GM21825 (cell line): ENCODE data around the gene CROCC2.

Experiments used
- ATAC-seq: cut with Tn5 transposase; IDR thresholded peaks from one replicate; pipeline ENCODE4 v1.9.1; 2021; ENCODE audit warnings: mild to moderate bottlenecking, moderate library complexity; ENCODE audit not compliant: unreplicated experiment

The CROCC2 gene

DNA sequence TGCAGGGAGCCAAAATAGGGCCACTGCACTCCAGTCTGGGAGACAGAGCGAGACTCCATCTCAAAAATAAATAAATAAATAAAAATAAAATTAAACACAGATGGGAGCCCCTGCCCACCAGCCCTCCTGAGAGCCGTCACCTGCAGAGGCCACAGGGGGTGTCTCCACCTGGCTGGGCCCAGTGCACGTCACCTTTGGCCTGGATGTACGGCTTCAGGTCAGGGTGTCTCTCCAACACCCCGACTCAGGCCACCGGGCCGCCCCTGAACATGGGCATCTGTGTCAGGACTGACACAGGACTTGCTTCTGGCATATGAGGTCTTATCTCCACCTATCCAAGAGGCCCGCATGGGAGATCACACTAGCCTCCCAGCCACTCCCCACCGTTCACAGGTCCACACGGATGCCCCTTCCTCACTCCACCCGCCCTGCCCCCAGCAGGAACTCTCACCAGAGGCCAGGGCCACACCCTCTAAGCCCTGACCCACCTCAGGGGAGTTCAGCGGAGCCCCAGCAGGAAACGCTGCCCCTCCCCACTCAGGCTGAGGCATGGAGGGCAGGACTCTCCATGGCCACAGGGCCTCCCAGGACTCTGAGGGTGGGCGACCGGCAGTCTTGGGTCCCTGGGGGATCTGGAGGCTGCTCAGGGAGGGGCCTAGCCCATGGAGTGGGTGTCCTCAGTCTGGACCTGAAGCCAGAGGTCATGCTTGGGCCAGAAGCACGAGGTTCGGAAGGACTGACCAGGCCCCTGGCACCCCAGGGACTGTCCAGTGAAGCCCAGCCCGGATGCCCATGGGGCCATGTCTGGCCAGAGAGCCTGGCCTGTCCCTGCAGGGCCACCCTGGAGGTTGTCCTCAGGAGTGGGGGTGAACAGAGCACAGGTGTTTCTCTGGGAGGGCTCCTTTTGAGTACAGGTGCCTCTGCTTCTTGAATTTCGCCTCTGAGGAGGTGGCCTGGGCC, 1.6 kb upstream of the CROCC2 start:
- no peak for ATAC-seq

DNA sequence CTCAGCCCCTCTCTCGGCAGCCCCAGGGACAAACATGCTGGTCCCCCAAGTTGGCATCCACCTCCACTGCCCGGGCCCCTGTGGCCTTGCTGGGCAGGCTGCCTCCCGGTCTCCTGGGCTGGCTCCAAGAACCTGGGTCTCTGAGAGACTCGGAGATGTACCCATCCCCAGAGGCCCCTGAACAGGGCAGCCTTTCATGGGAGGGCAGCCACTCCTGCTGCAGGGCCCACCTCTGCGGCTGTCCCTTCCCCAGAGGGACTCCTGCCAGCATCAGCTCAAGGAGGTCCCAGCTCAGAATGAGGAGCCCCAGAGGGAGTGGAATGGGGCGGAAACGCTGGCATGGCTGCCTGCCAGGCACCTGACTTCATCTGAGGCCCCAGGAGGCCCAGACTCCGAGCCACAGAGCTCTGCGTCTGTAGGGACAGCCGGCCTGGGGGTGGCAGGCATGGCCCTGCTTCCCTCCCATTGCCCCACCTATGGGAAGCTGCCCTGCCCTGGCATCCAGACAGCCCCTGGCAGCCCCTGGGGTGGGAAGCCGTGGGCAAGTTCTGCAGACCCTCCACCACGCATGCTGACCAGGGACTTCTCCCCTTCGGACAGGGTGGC, 857 bp upstream of the CROCC2 start:
- ATAC-seq, result no peak

DNA sequence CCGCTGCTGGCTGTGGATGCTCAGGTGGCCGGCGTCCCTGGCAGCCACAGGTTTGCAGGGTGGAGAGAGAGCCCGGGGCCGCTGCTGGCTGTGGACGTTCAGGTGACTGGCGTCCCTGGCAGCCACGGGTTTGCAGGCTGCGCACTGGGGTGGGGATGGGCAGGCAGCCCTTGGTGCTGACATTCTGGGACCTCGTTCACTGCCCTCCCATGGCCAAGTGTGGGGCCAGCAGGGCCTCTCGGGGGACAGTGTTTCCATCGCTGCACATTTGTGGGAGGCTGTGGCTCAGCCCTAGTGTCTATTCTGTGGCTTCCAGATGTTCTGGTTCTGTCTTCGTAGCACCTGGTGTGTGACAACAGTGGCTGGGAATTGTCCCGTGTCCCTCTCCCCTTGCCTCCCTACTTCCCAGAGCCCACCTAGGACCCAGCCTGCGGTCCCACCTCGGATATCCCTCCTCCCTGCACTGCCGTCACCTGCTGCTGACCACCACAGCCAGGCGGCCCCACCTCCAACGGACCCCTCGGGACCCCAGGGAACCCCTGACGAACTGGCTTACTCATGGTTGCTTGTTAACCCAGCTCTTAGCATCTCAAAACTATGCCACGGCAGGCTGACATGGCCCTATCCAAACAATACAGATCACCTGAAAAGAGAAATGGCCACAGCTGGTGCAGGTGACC, 915 bp downstream of the CROCC2 start:
- no peak for ATAC-seq

DNA sequence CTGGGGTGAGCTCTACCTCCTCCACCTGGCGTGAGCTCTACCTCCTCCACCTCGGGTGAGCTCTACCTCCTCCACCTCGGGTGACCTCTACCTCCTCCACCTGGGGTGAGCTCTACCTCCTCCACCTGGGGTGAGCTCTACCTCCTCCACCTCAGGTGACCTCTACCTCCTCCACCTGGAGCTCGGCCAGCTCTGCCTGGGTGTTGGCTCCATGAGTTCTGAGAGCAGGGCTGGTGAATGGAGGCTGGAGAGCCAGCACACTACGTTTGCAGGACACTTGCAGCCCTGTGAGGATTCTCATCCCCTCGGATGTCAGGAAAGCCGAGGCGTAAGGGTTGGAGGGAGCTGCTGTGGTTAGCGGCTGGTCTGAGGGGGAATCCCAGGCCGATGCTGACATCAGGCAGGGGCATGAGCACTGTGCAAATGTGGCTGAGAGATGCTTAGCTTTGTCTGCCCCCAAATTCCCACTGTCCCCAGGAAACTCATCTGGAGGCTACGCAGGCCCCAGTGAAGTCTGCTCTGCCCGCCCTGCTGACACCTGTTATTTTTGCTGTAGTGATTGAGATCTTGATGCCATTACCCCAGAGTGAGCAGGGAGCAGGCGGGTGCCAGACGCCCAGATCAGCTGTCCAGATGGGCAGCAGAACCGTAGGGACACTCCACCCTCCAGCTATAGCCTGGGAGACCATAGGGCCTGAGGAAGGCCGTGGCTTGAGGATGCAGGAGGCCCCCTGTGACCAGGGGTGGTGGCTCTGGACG, 3.3 kb downstream of the CROCC2 start:
- no peak for ATAC-seq

DNA sequence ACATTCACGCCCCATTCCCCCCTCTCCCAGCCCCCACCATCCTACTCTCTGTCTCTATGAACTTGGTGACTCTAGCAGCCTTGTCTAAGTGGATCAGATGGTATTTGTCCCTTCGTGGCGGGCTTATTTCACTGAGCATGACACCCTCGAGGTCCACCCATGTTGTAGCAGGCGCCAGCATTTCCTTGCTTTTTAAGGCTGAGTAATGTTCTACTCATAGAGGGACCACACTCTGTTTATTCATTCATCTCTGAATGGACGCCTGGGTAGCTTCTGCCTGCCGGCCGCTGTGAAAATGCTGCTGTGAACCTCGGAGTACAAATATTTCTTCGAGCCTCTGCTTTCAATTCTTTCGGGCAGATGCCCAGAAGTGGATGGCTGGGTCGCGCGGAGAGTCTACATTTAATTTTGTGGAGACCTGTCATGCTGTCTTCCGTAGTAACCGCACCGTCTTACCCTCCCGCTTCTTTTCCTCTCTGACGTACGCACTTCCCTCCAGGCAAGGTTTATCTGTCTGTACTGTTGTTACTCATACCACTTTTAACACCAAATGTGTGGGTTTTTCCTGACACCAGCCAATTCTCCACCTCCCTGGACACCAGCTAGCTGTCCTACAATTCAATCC, 5.6 kb downstream of the CROCC2 start:
- no peak for ATAC-seq

DNA sequence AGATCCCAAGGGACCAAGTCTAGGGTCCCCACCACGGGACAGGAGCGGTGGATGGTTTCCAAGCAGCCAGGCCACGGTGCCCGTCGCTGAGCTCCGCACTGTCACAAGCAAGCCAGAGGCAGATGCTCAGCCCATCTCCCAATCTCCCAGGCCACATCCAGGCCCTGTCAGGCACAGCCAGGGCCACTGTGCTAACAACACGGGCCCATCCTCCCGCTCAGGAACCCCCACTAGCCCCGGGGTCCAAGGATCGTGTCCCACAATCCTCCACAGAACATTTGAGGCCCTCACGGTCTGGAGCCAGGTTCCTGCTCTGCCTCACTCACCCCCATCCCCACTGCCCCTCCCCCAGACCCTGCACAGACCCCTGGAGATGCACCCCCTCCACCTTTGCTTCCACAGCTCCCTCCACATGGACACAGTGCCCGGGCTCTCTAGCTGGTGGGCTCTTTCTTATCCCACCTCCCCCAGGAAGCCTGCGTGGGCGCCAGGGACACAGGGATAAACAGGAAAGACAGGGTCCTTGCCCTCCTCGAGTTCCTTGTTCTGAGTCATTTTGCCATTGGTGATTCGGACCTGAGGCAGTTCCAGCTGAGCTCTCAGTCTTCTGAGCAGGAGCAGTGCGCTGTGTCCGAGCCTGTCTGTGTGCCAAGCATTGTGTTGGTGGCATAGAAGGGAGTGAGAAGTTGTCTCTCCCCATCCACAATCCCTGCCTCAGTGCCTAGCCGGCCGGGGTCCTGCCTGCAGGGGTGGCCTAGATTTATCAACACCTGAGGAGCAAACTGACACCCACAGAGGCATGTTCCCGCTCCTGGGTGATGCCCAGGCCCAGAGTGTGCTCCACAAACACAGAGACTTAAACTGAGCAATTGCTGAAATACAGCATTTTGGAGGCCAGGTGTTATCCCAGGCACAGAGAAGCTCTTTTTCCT, 7.0 kb downstream of the CROCC2 start:
- no peak for ATAC-seq

DNA sequence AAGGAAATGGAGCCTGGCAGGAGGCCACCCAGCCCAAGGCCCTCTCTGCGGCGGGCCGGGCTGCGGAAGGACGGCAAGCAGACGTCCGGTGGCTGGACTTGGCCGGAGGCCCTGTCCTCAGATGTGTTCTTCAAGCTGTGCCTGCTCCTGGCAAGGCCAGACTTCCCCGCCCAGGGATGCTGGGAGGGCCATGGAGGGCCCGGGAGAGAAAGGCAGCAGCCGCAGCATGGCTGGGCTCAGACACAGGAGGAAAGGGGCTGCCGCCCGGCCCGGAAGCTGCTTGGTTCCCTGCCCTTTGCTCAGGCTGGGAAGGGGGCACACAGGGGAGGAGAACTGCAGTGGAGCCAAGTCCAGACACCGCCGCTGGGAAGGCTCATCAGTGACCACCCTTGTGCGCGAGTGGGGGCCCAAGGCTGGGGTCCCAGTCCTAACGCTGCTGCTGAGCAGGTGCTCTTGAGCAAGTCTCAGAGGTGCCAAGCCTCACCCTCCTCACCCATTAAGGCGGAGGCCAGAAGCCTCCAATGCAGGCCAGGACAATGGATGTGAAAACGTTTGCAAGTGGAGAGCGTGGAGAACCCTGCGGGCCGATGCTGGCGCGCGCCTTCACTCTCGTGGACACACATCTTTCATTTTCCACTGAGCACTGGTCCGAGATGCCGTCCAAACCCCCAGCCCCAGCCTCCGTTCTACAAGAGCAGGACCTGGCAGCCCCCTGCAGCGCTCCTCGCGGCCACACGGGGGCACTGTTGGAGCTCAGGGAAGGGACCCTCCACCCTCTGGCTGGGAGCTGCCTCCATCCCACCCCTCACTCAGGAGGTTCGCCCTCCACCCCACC, 7.9 kb downstream of the CROCC2 start:
- ATAC-seq, result no peak

DNA sequence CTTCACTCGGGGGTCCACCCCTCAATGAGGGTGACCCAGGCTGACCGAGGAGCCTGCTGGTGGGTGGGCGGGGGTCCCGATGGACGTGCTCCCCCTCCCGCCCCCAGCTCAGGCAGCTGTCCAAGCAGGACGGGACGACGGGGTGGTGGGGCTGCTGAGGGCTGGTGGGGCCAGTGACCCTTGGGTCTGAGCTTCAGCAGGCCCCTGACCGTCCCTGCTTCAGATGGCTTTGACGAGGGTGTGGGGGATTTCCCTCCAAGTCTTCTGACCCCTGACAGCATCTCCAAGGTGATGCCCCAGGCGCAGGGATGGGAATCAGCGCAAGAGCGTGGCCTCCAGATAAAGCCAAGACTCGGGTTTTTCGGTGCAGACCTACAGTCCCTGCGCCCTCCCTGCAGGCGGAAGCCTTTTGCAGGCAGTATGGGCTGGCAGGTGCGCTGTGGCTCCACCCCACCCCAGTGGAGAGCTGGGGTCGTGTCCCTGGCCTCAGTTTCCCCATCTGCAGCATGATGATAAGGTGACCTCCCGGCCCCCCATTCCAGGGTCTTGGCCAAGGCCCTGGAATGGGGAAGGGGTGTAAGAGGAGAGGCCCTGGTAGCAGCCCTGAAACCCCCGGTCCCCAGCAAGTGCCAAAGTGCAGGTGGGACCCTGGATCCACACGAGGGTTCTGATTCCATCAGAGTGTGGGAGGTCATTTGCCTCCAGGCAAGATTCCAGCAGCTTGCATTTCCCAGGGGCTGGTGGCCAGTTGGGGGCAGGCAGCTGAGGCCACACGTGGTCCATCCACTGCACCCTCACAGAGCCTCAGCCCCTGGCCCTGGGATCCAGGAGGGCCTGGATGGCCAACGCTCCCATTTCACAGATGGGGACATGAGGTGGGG, 8.7 kb downstream of the CROCC2 start:
- ATAC-seq, result no peak

DNA sequence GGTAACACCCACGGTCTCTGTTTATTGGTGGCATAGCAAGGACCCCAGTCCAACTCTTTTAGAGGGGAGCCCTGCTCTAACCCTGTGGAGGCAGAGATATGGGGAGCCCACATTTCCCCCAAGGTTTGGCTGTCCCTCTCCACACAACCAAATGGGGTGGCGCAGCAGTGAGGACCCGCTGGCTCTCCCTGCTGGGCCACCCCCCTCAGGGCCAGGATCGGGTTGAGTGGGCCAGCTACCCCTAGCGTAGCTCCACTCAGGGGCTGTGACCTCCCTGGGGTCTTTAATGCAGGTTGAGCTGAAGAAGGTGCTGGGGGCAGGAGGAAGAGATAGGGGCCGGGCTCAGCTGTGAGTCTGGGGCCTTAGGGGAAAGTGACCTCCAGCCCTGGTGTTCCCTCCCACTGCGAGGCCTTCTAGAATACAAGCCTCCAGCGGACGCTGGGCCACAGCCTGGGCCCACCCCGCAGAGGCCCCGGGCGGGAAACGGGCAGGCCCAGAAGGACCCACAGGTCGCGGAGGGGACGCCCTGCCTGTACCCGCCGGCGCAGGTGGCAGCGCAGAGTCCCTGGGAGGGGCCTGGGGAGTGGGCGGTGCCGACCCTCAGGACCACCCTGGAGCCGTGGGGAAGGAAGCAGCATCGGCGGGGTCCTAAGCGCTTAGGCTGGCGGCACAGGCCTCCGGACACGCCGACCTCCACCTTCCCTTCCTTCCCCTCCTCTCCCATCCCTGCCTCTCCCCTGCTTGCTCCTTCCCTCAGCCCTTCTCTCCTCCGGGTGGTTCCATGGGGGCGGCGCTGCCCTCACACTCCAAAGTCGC, 9.6 kb downstream of the CROCC2 start:
- no peak for ATAC-seq

DNA sequence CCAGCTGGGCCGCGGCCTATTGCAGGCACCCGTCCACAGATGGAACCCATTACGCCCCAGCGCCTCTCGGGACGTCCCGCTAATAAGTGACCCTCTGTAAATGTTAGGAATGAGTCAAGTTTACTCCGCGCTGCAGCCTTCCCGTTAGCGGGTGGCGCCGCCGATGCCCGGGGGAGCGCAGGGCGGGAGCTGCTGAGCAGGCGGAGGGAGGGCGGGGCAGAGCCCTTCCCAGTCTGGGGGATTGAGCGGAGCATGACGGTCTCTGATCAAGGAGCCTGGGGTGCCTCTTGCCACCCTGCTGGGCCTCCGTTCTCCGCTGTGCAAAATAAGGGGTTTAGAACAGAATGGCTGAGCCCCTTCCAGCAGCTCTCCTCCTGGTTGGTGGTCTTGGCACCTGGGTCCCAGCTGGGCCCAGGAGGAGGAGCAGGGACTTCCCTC, 10.5 kb downstream of the CROCC2 start:
- no peak for ATAC-seq

DNA sequence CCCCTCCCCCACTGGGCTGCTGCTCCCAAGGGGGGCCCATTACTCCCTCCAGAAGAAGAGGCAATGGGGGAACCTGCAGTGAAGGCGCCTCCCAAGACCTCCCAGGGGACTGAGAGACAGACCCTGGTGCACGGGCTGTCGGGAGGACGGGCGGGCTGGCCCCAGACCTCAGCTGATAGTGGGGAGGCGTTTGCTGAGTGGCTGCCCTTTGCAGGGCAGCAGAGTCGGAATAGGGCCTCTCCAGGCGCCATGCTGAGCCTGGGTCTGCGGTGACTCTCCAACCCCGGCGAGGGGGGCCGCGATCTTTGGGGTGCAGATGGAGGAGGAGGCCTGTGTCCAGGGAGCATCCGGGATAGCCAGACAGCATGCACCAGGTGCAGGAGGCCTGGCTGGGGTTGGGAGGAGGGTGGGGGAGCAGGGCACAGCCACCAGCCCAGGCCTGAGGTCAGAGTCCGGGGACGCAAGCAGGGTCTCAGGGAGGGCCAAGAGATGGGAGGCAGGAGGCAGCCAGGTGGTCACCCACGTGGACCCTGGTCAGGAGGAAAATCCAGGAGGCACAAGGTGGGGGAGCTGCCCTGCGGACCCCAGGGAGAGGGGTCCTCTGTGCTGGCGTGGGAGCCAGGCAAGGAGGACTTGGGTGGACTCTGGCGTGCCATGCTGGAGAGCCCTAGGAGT, 11.0 kb downstream of the CROCC2 start:
- ATAC-seq, result no peak

DNA sequence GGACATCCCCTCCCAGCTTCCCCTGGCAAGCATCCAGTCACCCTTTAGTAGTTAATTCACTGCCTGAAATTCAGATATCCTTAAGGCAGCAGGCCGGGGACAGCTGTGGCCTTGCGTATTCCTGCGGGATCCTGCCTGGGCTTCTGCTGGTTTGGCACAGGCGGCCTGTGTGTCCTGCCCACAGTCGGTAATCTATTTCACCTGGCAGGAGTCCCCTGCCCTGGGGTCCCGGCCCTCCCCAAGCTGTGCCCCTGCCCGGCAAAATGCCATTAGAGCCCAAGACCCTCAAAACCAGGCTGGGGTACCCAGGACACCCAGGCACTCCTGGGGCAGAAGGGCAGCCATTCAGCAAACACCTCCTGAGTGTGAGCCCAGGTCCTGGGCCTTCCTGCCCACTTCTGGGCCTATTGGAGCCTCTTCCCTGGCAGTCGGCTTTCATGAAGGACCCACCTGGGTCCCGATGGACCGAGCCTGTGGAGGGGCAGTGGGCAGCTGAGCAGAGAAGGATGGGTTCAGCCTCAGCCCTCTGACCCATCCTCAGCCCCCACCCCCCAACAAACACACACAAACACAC, 11.6 kb downstream of the CROCC2 start:
- no peak for ATAC-seq

DNA sequence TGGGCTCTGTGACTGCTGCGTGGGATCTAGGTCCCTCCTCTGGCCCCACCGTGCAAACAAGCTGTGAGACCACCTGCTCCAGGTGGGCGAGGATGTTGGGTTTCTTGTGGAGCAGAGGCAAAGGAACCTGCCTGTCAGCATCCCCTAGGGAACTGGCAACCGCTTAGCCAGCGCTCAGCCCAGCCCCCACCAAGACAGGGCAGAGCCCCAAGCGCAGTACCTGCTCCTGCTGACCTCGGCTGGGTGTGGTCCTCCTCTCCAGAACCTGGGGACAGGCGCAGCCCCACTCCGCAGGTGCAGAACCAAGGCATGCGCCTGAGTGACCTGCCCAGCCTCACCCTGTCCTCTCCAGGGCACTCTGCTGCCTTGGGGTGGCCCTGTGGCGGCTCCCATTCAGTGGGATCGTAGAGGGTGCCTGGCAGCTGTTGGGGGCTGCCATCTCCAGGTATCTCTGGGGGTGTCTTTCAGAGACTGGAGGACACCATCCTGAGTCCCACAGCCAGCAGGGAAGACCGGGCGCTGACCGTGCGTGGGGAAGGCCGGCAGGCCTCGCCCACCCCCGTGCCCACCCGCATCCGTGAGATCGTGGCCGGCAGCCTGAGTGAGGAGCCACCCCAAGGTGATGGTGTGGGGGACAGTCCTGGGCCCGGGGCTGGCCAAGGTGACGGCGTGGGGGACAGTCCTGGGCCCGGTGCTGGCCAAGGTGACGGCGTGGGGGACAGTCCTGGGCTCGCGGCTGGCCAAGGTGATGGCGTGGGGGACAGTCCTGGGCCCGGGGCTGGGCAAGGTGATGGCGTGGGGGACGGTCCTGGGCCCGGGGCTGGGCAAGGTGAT, 12.3 kb downstream of the CROCC2 start:
- no peak for ATAC-seq

DNA sequence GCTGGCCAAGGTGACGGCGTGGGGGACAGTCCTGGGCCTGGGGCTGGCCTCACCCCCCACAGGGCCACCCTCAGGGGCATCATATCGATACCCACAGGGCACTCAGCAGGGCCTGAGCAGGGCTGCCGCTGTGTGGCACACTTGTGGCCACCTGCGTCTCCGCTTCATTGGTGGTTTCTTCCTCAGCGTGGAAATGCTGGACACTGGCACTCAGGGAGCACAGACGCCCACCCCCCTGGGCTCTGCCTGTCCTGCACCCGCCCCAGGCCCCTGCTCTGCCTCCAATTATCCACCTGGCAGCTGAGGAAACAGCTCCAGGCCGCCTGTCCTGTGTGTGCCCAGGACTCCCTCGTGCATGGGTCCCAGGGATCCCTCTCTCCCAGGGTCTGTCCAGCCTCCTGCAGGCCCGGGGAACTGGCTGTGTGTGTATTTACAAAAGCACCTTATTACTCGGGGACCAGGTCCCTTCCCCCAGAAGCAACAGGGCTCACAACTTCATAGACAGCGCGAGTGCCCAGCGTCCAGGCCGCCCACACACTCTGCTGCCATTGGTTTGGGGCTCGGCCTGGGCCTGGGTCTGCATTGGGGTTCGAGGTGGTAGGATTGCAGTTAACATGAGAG, 13.1 kb downstream of the CROCC2 start:
- no peak for ATAC-seq
